Lower leg skin (tissue), 3 donors: ENCODE results near the gene SYNPO2.

Experiments
- POLR2A ChIP-seq, 2 donors: fragments of 450-650 bp; IDR thresholded peaks; one replicate each; pipeline ENCODE4 v1.6.1; 2016 to 2017; ENCODE audit warnings: antibody characterized with exemption in 2 of 2, mild to moderate bottlenecking in 1 of 2, moderate library complexity in 1 of 2
- TF ChIP-seq, protein P1 (sequence below), 3 donors: fragments of 450-650 bp; IDR thresholded peaks; one replicate each; pipeline ENCODE4 v1.5.1; 2016; ENCODE audit warnings: antibody characterized with exemption in 3 of 3, mild to moderate bottlenecking in 3 of 3, moderate library complexity in 2 of 3

DNA sequence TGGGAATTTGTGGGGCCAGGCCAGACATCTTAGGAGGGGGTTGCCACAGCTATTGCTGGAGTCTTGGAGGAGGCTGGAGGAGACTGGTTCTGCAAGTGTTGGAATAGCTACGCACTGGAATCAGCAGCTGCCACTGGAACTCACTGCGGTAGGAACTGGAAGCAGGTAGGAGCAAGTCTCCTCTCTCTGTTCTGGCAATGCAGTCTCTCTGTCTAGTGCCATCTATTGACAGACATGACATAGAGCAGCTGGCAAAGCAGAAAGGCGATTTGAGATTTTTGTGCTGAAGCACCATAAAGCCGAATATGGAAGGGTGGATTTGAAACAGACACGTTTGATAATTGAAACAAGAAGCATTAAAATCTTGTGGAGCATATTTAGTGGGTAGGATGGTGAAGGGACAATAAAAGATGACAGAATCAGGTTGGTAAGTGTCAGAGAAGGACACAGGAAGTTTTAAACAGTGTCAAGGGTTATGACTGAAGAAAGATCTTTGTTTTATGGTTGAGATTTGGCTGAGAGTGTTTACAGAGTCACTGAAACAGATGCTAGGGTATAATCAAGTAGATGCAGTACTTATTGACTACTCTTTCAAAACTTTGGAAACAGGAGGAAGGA, 23.5 kb upstream of the SYNPO2 start:
- TF ChIP-seq, protein P1, sequence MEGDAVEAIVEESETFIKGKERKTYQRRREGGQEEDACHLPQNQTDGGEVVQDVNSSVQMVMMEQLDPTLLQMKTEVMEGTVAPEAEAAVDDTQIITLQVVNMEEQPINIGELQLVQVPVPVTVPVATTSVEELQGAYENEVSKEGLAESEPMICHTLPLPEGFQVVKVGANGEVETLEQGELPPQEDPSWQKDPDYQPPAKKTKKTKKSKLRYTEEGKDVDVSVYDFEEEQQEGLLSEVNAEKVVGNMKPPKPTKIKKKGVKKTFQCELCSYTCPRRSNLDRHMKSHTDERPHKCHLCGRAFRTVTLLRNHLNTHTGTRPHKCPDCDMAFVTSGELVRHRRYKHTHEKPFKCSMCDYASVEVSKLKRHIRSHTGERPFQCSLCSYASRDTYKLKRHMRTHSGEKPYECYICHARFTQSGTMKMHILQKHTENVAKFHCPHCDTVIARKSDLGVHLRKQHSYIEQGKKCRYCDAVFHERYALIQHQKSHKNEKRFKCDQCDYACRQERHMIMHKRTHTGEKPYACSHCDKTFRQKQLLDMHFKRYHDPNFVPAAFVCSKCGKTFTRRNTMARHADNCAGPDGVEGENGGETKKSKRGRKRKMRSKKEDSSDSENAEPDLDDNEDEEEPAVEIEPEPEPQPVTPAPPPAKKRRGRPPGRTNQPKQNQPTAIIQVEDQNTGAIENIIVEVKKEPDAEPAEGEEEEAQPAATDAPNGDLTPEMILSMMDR (IDR thresholded peaks at IDR 0.05) = no peak
- no peak for TF ChIP-seq POLR2A (IDR thresholded peaks at IDR 0.05)
